22Rv1 (cell line): ENCODE measurements around the gene CTNNA3.

ENCODE experiments used
- H3K27ac ChIP-seq: fragments of 450-650 bp; 2 replicates; pipeline ENCODE4 v1.5.1; 2017
- ZFX ChIP-seq: fragments of 450-650 bp; IDR thresholded peaks from 2 replicates; pipeline ENCODE4 v1.6.1; 2017; ENCODE audit warnings: antibody characterized with exemption, borderline replicate concordance
- TF ChIP-seq, protein P1 (sequence below): fragments of 450-650 bp; IDR thresholded peaks from 2 replicates; pipeline ENCODE4 v1.5.1; 2017; ENCODE audit warnings: mild to moderate bottlenecking

The CTNNA3 gene

DNA sequence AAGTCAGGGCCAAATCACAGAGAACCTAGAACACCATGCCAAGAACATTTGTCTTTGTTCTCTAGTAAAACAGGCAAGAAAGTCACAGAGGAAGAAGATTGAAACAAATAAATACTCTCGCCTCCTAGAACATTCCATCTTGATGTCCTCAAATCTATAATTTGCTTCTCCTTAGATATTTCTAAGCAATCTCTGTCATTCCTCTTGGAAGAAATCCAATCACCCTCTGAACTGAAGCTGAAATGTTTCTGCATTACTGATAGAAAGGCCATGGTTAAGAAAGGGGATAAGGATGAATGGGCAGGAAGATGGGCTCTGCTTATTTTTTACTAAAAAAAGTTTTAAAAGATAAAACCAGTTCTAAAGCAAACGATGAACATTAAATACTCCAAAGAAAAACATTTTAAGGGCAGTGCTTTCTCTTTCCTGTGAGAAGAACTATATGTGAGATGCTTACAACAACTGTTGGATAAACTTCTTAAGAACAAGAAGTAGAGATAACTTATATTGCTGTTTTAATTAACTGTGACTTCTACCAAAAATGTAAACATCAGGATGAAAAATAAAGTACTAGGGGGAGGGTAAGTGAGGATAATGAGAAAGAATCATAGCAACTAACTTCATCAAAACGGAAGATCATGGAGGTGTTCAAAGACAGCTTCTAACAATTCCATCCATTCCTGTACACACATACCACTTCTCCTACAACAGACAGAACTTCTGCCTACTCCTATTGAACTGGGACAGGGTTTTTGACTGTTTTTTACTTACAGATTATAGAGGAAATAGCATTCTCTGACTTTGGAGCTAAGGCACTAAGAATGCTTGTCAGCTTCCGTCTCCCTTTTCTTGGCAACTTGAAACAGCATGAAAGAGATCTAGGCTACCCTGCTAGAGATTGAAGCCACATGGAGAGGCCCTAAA is 923.2 kb downstream of the CTNNA3 start:
- TF ChIP-seq, protein P1, sequence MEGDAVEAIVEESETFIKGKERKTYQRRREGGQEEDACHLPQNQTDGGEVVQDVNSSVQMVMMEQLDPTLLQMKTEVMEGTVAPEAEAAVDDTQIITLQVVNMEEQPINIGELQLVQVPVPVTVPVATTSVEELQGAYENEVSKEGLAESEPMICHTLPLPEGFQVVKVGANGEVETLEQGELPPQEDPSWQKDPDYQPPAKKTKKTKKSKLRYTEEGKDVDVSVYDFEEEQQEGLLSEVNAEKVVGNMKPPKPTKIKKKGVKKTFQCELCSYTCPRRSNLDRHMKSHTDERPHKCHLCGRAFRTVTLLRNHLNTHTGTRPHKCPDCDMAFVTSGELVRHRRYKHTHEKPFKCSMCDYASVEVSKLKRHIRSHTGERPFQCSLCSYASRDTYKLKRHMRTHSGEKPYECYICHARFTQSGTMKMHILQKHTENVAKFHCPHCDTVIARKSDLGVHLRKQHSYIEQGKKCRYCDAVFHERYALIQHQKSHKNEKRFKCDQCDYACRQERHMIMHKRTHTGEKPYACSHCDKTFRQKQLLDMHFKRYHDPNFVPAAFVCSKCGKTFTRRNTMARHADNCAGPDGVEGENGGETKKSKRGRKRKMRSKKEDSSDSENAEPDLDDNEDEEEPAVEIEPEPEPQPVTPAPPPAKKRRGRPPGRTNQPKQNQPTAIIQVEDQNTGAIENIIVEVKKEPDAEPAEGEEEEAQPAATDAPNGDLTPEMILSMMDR = no peak
- no peak for TF ChIP-seq ZFX
- no peak overlapping the region for H3K27ac ChIP-seq

DNA sequence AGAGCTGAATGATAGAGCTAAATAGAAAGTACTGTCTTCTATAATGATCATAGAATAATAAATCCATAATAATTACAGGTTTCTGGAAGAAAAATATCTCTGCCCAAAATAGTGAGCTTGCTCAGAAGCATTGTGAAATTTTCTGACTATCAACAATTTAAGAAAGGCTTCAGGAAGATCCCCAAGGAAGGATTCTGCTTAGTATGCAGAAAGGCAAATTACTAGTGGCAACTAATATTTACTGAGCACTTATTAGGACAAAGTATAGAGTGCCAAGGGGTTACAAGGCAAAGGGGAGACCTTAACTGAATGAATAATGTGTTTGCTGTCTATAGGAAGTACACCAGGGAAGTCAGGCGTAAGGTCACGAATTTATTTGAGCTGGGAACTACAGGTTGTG is 928.3 kb downstream of the CTNNA3 start:
- no peak overlapping the region for H3K27ac ChIP-seq
- TF ChIP-seq, protein P1 = no peak
- no peak for TF ChIP-seq ZFX

DNA sequence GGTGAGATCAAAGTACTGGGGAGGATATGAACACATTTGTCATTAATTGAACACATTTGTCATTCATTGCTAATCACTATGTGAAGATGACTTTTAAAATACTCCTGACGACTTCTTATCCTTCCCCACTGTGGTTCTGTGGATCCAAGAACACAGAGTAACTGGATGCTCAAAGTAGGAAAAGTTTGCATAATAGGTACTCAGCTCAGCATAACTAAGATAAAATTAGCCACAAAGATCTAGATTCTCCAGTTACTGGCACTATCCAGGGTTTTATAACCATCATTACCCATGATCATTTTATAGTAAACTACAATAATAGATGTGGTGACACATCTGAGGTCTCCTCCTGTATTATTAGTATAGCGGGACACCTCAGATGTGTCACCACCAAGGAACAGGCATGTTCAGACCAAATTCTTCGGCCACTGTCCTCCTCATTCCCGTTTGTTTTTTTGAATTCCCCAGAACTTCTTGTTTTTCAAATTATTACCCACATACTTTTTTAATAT is 933.7 kb downstream of the CTNNA3 start:
- no peak overlapping the region for H3K27ac ChIP-seq

DNA sequence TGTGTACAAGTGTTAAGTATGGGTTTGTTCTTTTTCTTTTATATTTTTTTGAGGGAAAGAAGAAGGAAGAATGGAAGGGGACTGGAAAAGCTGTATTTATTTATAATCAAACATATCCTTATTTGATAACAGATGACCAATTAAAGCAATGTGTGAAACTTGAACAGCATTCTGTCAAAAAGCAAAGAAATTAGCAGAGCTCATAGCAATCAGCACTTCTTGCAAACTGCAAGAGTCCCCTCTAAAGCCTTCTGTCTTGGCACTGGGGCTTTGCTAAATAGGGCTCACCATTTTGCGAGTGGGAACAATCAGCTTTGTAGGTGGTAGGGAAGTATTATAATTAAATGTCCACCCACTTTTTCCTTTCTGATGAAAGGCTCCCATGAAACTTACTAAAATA is 935.1 kb downstream of the CTNNA3 start:
- H3K27ac ChIP-seq = no peak overlapping the region
- TF ChIP-seq ZFX = no peak
- TF ChIP-seq, protein P1 = no peak

More for the DNA sequence above, 933.7 kb downstream of the CTNNA3 start:
- TF ChIP-seq, protein P1 = no peak

DNA sequence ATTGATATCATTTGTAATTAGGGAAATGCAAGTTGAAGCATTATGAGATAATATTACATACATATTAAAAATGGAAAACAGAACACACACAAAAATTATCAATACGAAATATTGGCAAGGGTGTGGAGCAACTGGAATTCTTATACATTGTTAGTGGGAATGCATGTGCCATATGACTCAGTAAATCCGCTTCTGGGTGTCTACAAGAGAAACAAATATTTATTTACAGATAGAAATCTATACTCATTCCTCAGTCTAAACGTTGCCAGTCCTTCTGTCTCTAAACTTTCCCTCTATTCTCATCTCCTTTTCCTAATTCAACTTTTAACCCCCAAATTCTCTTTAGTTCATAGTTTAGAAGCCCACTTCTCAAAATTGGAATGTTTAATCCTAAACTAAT is 940.5 kb downstream of the CTNNA3 start:
- no peak overlapping the region for H3K27ac ChIP-seq
- TF ChIP-seq, protein P1 = no peak
- TF ChIP-seq ZFX = no peak

DNA sequence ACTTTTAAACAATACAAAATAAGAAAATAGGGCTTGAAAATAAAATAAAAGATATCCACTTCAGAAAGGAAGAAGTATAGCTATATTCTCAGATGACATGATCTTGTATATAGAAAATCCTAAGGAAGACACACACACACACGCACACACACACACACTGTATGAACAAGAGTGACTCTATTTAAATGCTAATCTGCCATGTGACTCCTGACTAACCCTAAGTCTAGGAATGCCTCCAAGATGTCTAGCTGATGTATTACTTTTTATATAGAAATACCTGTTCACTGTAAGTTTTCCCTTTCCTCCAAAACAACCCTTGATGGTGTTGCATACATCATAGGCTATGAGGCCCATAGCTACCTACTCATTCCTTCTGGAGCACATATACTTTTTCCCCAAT is 943.3 kb downstream of the CTNNA3 start:
- H3K27ac ChIP-seq = no peak overlapping the region
- TF ChIP-seq, protein P1 = no peak
- TF ChIP-seq ZFX = no peak

DNA sequence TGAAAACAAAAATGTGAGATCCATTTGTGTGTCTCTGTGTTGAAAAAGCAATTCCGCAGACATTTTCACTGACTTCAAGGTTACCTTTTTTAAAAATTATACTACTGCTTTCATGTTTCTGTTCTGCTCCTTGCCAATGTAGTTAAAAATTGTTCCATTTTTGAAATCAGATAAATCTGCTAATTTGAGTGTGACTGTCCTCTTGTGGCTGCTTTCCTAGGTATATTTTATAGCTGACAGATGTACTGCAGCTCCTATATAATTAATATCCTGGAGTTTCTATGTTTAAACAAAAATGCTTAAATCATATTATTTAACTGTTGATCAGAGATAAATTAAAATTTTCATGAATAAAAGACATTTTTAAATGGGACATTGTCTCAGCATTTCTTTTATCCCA is 947.8 kb downstream of the CTNNA3 start:
- TF ChIP-seq ZFX = no peak
- TF ChIP-seq, protein P1 = no peak
- H3K27ac ChIP-seq = no peak overlapping the region
